Activated naive CD4-positive, alpha-beta T cell treated with anti-CD3 and anti-CD28 coated beads, Interleukin-2, amount 50 U/mL, for 16 hours (primary cell): Measurements from ENCODE around the gene CISH.

Source experiments
- DNase-seq: peaks from one replicate; pipeline ENCODE4 v3.0.0-alpha.2; 2020

Gene CISH

GRCh38 chr3:50612234-50612882 lies 784 bp upstream of the CISH start:
- DNase-seq: no peak

GRCh38 chr3:50610992-50611463 lies 546 bp downstream of the CISH start:
- DNase-seq: no peak

- DNase-seq: peak; percentile 46
These were observed 1.2 kb downstream of the CISH start for GRCh38 chr3:50610181-50610971.

GRCh38 chr3:50609763-50610085 lies 1.9 kb downstream of the CISH start:
- no peak for DNase-seq

GRCh38 chr3:50609071-50609762 lies 2.4 kb downstream of the CISH start:
- no peak for DNase-seq

- no peak for DNase-seq
These were observed 3.3 kb downstream of the CISH start for GRCh38 chr3:50608278-50608677.

- DNase-seq: no peak
These were observed 4.1 kb downstream of the CISH start for GRCh38 chr3:50607271-50608091.

GRCh38 chr3:50606596-50606995 lies 5.0 kb downstream of the CISH start:
- DNase-seq: no peak

GRCh38 chr3:50605901-50606326 lies 5.7 kb downstream of the CISH start:
- no peak for DNase-seq

GRCh38 chr3:50604628-50605588 lies 6.7 kb downstream of the CISH start:
- no peak for DNase-seq

- no peak for DNase-seq
These were observed 7.4 kb downstream of the CISH start for GRCh38 chr3:50604110-50604621.

GRCh38 chr3:50603261-50604109 lies 8.1 kb downstream of the CISH start:
- no peak for DNase-seq

GRCh38 chr3:50602595-50603191 lies 8.9 kb downstream of the CISH start:
- DNase-seq: no peak

- DNase-seq: peak; percentile 78
These were observed 10.6 kb downstream of the CISH start for GRCh38 chr3:50600841-50601591.

GRCh38 chr3:50600141-50600753 lies 11.3 kb downstream of the CISH start:
- DNase-seq: no peak

GRCh38 chr3:50599716-50600118 lies 11.9 kb downstream of the CISH start:
- no peak for DNase-seq

GRCh38 chr3:50599115-50599715 lies 12.4 kb downstream of the CISH start:
- DNase-seq: no peak

- no peak for DNase-seq
These were observed 17.3 kb downstream of the CISH start for GRCh38 chr3:50594253-50594785.
